ENCODE results near the gene MZB1.
A peak's percentile ranks its signal among the peaks of the same experiment; 100 is the strongest.
"Not testable (repeated sequence)": the region's sequence is repeated elsewhere in the genome, so short reads cannot be mapped to it uniquely, and the experiment has no call there.

The MZB1 gene

GRCh38 chr5:139410121-139410992 is 20.6 kb upstream of the MZB1 start:
- DNase-seq (ENCODE audit: low read depth): no peak

GRCh38 chr5:139409116-139409515 is 19.4 kb upstream of the MZB1 start:
- DNase-seq (ENCODE audit: low read depth): not testable (repeated sequence)

GRCh38 chr5:139408191-139408590 is 18.5 kb upstream of the MZB1 start:
- no peak for DNase-seq (ENCODE audit: low read depth)

- no peak for DNase-seq (ENCODE audit: low read depth)
These were observed 17.8 kb upstream of the MZB1 start for GRCh38 chr5:139407517-139407916.

GRCh38 chr5:139406963-139407362 is 17.2 kb upstream of the MZB1 start:
- DNase-seq (ENCODE audit: low read depth): no peak

DNA sequence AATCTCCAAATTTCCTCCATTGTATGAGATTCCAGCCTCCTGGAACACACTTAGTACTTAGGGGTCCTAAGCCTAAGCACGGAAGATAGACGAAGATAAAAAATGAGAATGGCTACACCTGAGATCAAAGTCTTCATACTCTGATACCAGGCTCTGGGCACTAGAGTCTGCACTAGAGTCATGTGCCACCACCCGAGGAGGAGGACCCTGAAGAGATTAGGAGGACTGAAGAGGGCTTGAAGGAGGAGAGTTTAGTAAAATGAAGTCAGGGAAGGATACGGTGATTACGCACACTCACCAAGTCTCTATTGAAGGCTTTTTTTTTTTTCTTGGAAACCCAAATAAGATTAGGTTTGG is 14.7 kb upstream of the MZB1 start:
- DNase-seq (ENCODE audit: low read depth): no peak

GRCh38 chr5:139403787-139404483 is 14.2 kb upstream of the MZB1 start, which contains the start of gene SPATA24:
SPATA24 (minus strand) TSS chr5:139404089; CDS start chr5:139404060, 29 bp downstream.
- DNase-seq (ENCODE audit: low read depth): peak; percentile 88

DNA sequence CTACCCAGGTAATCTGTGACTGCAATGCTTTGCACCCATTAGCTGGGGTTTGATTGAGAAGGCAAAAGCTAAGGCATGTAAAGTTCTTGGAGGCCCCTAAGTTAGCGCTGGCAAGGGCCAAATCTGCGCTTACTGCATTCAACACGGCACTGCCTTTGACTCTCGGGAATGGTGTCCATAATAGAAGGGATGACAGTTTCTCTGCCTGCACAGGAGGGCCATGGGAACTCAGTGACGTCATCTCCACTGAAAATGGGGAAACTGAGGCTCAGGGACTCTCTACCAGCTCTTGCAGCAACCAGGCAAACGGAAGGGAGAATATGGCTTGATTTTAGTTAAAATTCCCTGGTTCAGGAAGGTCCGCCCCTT is 13.7 kb upstream of the MZB1 start:
- no peak for DNase-seq (ENCODE audit: low read depth)

DNA sequence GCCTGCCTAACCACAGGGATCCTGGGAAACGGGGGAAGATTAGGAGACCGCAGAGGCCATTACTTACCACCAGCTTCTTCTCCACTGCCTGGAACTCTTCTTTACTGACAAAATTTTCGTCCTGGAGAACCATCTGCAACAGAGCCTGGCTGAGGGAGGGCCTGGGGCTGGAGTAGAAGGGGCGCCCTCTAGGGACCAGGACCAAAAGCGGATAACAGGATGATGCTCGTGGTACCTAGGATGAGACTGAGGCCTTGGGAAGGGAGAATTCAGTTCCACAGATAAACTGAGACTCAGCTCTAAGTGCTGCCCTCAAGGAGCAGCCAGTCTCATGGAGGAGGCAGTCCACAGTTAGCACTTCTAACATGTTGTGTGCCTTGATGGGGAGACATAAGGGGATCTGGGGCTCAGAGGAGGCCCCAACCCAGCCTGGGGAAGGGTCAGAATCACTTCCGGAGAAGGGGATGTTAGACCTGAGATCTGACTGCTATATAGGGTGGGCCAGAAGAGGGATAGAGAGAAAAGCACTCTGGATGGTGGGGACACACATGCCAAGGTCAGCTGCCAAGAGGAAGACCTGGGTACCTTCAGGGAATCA is 12.9 kb upstream of the MZB1 start:
- DNase-seq (ENCODE audit: low read depth): no peak

- no peak for DNase-seq (ENCODE audit: low read depth)
These were observed 11.8 kb upstream of the MZB1 start for GRCh38 chr5:139401546-139401945.

DNA sequence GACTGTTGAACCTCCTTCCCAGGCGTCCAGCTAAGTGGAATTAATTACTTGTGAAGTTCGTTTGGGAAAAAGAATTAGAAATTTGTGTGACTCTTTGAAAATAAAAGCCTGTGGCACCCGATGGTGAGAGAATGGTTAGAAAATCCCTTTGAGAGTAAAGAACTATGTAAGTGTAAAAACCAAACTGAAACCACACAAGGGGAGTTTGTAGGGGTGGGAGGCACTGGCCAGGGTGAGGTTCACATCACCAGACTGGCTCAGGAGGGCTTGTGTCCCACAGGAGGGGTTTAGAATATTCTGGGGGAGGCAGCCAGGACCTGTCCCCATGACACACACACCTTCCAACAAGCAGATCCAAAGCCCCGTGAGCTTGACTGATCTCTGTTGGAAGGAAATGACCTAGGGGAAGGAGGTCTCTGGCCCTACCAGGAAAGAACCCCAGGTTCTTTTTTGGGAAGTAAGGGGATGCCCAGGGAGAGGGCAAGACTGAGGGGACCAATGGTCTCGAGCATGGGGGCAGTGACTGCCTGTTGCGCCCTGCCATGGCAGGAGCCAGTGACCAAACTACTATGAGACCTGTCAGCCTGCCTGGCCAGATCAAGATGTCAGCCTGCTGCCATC is 9.9 kb upstream of the MZB1 start:
- DNase-seq (ENCODE audit: low read depth): no peak

- DNase-seq (ENCODE audit: low read depth): no peak
These were observed 8.2 kb upstream of the MZB1 start for GRCh38 chr5:139397921-139398320.

- no peak for DNase-seq (ENCODE audit: low read depth)
These were observed 7.0 kb upstream of the MZB1 start for GRCh38 chr5:139396691-139397090.

- DNase-seq (ENCODE audit: low read depth): no peak
These were observed 6.3 kb upstream of the MZB1 start for GRCh38 chr5:139395844-139396640.

- DNase-seq (ENCODE audit: low read depth): no peak
These were observed 5.2 kb upstream of the MZB1 start, which contains the start of gene PROB1 for GRCh38 chr5:139394654-139395566. PROB1 (minus strand) TSS chr5:139395104; CDS start chr5:139395081, 23 bp downstream.

DNA sequence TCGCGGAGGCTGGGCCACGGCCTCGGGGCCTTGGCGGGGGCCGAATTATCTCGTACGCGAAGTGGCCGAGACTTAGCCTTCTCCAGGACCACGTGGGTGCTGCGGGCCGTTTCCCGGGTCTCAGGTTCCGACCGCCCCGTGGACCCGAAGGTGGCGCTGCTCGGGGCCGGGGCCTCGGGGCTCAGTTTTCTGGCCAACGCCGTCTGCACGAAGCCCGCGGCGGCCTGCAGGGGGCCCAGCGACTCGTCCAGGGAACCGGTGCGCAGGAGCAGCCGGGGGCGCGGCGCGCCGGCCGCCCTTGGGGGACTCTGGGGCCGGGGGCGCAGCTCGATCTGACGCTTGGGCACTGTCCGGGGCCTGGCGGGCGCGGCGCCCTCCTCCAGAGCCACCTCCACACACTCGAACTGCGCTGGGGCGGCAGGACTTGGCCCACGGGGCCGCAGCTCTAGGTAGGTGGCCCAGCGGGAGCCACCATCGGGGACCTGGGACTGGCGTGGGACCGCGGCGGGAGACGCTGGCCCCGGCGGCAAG is 4.5 kb upstream of the MZB1 start:
- no peak for DNase-seq (ENCODE audit: low read depth)

DNA sequence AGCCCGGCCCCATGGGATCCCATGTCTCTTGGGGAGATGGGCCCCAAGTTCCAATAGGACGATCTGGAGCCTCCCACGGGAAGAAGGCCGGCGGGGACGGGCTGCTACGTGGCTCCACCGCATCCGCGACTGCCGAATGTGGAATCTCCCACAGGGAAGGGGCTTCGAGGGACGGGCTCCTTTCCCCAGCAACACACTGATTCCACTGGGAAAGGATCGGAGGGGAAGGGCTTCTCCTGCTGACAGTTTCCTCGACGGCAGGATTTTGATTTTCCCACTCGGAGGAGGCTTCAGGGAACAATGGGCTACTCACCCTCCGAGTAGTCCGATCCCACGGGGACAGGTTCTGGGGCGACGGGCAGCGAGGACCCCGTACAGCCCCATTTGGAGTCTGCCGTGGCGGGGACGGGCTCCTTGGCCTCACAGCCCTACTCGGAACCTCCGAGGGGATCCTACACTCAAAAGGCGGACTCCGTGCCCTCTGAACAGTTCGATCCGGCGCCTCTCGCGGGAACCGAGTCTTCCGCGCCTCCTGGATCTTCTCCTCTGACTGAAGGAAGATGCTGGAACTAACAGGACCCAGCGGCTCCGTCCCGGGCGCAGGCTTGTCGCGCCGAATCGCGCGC is 3.9 kb upstream of the MZB1 start:
- DNase-seq (ENCODE audit: low read depth): no peak

DNA sequence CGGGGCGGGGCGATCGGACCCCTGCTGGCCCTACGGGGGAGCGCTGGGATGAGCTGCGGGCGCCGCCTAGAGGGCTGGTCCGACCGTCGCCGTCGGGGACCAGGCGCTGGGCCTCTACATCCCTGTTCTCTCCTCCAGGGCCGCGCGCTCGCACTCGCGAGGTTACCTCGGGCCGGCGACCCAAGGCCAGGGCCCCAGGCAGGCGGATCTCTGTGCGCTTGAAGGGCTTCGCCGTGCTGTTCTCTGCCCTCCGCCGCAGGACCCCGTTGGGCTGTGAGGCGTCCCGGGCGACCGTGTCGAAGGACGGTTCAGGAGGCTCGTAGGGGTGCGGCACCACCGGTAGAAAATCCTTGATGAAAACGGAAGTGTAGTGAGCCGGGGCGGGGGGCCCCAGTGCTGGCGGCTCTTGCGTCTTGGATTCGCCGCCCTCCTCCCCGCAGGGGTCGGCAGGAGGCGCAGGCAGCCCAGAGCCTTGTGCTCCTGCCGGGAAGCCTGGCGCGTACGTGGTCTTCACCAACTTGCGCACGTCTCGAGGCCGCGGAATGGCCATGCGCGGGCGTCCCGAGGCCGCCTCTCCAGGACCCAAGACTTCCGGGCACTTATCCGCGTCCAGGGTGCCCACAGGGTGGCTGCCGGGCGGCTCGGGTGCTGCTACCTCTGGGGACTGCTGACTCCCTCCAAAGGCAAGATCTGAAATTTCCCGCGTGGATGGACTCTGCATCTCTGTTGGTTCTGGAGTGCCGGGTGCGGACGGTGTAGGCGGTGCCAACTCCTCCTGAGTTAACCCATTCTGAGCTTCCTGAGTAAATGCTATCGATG is 3.2 kb upstream of the MZB1 start:
- DNase-seq (ENCODE audit: low read depth): no peak

DNA sequence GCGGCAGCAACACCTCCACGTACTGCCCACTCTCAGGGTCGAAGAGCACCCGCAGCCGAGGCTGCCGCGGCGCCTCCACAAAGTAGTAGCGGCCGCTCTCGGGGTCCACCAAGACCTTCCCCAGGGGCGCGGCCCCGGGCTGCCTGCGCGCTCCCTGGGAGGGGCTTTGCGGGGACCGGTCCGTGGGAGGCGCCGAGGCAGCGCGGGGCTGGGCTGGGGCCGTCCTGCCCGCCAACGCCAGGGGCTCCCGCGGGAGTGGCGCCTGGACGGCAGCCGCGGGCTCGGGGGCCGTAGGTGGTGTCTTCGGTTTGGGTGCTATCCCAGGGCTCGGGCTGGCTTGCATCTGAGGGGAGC is 2.6 kb upstream of the MZB1 start:
- DNase-seq (ENCODE audit: low read depth): no peak

Data from HS-5 (cell line).